GM15510 (cell line): ENCODE results near the gene KIR3DL3.

Experiments
- POLR2A ChIP-seq: IDR thresholded peaks from 3 replicates; pipeline ENCODE4 v1.6.1; 2011; ENCODE audit warnings: borderline replicate concordance; ENCODE audit not compliant: insufficient read length; ENCODE audit errors: extremely low read depth

The KIR3DL3 gene

GRCh38 chr19:54724142-54724541 lies at the start of gene KIR3DL3:
Gene KIR3DL3, plus strand, starts transcription at chr19:54724442. Its CDS starts 55 bp downstream, at chr19:54724497.
- TF ChIP-seq POLR2A = no peak

- no peak for TF ChIP-seq POLR2A
Observed at GRCh38 chr19:54677217-54677616, 47.0 kb upstream of the KIR3DL3 start.

GRCh38 chr19:54682306-54682856 lies 41.9 kb upstream of the KIR3DL3 start:
- TF ChIP-seq POLR2A = no peak

- TF ChIP-seq POLR2A = no peak
Observed at GRCh38 chr19:54684527-54684926, 39.7 kb upstream of the KIR3DL3 start.

DNA sequence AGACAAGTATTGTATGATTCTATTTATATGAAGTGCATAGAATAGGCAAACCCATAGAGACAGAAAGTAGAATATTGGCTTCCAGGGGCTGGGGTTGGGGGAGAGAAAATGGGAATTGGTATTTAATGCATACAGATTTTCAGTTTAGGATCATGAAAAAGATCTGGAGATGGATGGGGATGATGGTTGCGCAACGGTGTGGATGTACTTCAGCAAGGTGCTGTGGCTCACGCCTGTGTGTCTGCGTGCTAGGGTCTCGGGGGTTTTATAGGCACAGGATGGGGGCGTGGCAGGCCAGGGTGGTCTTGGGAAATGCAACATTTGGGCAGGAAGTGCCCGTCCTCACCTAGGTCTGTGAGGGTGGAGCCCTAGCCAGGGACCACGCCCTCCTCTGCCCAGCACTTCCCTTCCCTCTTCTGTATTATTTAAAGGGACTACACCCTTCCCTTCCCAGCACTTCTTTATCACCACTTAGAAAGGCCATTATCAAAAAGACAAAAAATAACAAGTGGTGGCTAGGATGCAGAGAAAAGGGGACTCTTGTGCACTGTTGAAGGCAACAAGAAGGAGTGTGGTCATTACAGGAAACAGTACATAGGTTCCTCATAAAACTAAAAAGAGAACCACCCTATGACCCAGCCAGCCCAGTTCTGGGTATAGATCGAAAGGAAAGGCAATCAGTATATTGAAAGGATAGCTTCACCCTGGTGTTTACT lies 32.5 kb upstream of the KIR3DL3 start:
- TF ChIP-seq POLR2A = no peak

DNA sequence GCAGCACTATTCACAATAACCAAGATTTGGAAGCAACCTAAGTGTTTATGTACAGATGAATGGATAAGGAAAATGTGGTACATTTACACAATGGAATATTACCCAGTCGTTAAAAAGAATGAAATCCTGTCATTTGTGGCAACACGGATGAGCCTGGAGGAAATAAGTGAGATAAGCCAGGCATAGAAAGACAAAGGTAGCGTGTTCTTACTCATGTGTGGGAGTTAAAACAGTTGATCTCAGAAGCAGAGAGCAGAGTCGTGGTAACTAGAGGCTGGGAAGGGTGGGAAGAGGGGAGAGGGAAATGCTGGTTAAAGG lies 32.0 kb upstream of the KIR3DL3 start:
- TF ChIP-seq POLR2A = no peak

DNA sequence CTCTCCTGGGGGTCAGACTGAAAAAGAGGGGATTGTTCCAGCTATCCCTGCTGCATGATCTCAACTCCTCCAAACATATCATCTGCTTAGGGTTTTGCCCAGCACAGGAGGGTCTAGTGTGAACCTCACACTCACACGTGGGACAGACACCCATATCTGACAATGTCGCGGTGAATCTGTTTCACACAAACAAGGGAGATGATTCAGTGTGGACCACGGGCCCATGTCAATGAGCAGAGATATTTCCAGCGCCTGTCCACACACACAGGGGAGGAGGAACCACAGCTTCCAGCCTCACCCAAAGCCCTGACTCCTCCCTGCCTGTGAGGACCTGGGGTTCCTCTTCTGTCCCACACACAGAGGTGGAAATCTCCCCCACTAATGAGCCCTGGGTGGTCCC lies 29.6 kb upstream of the KIR3DL3 start:
- no peak for TF ChIP-seq POLR2A

DNA sequence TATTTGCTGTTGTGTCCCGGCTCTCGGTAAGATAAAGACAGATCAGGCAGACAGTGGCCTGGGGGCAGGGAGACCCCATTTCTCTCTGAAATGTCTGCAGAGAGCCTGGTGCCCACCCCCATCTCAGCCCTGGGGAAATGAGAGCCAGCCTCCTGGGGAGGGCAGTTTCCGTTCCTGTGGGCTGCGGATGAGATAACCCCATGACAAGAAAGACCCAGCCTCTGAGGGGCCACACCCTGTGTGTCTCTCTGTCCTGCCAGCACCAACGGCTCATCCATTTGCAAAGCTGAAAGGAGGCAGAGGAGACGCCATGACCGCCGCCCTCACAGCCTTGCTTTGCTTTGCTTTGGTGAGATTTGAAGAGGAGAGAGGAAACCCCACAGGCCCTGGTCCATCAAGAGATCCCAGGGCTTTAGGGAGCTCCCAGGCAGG lies 28.1 kb upstream of the KIR3DL3 start:
- TF ChIP-seq POLR2A = no peak

DNA sequence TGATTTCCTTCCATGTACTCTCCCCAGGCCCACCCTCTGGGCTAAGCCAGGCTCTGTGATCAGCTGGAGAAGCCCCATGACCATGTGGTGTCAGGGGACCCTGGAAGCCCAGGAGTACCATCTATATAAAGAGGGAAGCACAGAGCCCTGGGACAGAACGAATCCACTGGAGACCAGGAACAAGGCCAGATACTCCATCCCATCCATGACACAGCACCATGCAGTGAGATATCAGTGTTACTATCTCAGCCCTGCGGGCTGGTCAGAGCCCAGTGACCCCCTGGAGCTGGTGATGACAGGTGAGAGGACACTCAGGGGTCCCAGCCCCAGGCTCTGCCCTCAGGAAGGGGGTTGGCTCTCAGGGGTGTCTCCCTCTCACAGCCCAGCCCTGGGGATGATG lies 27.5 kb upstream of the KIR3DL3 start:
- TF ChIP-seq POLR2A = no peak

DNA sequence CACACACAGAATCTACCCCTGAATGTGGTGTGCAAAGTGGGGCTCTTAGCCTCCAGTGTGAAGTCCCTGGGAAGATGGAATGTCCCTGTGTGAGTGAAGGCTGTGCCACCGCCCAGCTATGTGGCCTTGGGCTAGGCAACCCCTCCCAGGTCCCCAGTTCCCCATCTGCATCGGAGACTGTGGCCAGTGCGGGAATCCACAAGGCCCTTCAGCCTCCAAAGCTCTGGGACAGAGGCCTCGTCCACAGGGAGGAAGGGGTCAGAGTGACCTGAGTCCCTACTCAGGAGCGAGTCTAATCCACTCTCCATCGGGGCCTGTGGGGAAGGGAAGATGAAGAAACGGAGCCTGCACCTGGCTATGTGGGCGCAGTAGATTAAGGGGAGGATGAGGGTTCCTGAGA lies 19.3 kb upstream of the KIR3DL3 start:
- TF ChIP-seq POLR2A = no peak

- TF ChIP-seq POLR2A = no peak
Observed at GRCh38 chr19:54707962-54708361, 16.3 kb upstream of the KIR3DL3 start.

GRCh38 chr19:54708781-54709180 lies 15.5 kb upstream of the KIR3DL3 start:
- no peak for TF ChIP-seq POLR2A

DNA sequence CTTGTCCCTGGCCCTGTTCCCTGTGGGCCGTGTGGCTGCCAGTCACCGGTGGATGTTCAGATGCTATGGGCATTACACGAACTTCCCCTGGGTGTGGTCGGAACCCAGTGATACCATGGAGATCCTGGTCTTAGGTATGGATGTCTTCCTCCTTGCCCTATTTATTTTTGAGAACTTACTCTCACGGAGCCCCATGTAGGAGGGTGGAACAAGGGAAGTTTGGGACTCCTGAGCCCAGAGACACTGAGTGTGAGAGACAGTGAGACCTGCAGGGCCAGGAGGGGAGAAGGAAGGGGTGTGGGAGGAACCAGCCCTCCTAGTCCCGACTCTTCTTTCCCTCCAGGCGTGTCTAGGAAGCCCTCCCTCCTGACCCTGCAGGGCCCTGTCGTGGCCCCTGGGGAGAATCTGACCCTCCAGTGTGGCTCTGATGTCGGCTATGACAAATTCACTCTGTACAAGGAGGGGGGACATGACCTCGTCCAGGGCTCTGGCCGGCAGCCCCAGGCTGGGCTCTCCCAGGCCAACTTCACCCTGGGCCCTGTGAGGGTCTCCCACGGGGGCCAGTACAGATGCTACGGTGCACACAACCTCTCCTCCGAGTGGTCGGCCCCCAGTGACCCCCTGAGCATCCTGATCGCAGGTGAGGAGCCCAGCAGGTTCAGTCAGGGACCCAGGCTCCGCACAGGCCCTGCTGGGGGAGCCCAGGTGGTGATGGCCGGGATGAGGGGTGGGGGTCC lies 14.9 kb upstream of the KIR3DL3 start:
- TF ChIP-seq POLR2A = no peak

- no peak for TF ChIP-seq POLR2A
Observed at GRCh38 chr19:54724644-54725043, 402 bp downstream of the KIR3DL3 start.

DNA sequence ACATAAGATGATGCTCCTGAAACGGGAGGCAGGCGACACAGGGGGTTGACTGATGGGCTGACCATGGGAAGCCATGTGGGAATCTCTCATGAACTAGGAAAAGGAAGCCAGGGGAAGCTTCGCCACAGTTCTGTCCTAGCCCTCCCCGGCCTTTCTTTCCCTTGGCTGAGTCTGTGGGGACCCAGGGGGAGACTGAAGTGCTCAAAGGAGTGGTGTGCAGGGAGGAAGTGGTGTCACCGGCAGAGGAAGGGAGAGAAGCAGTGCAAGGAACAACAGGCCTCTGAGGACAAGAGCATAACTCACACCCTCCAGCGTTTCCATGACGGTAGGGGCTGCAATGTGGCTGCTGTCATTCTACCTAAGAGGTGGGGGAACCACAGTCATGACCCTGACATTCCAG lies 1.1 kb downstream of the KIR3DL3 start:
- no peak for TF ChIP-seq POLR2A

DNA sequence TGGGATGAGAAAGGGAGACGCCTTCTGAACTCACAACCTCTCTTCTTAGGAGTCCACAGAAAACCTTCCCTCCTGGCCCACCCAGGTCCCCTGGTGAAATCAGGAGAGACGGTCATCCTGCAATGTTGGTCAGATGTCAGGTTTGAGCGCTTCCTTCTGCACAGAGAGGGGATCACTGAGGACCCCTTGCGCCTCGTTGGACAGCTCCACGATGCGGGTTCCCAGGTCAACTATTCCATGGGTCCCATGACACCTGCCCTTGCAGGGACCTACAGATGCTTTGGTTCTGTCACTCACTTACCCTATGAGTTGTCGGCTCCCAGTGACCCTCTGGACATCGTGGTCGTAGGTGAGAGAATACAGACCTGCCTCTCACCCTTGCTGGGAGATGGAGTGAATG lies 3.3 kb downstream of the KIR3DL3 start:
- TF ChIP-seq POLR2A = no peak

DNA sequence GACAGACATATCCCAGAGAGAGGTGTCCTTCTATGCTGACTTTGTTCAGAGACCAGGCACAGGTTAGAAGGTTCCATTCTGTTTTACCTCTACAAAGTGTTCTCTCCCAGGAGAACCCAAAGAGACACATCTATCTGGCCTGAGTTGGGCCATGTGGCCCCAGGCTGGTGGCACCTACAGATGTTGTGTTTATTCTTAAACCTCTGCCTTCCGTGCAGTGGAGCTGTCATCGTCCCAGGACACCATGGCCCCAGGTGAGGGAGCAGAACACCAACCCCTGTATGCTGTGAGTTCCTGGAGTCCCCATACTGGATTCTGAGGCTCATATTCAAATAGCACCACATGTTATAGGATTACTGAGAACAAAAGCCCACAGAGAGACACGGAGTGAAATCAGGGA lies 3.9 kb downstream of the KIR3DL3 start:
- no peak for TF ChIP-seq POLR2A
